WERI-Rb-1 (cell line): ENCODE results near the gene NT5C3A.

Experiments used
- DNase-seq: peaks from one replicate; pipeline ENCODE4 v3.0.0-alpha.2; 2020
- H3K27ac ChIP-seq: fragments of 250-450 bp; sonication (Bioruptor Pico); 2 replicates; pipeline ENCODE4 v1.5.1; 2020; ENCODE audit warnings: mild to moderate bottlenecking, moderate library complexity
- H3K27me3 ChIP-seq: fragments of 250-450 bp; sonication (Bioruptor Pico); 2 replicates; pipeline ENCODE4 v1.5.1; 2021; ENCODE audit warnings: mild to moderate bottlenecking, low read depth, moderate library complexity; ENCODE audit not compliant: insufficient read depth, severe bottlenecking
- H3K36me3 ChIP-seq: fragments of 250-450 bp; sonication (Bioruptor Pico); 2 replicates; pipeline ENCODE4 v1.5.1; 2020; ENCODE audit warnings: mild to moderate bottlenecking, moderate library complexity
- H3K4me3 ChIP-seq: 2 replicates; pipeline ENCODE4 v1.5.1; 2011; ENCODE audit warnings: low read depth, mild to moderate bottlenecking, control low read depth, low read length
- H3K9me3 ChIP-seq: fragments of 250-450 bp; sonication (Bioruptor Pico); 2 replicates; pipeline ENCODE4 v1.5.1; 2021; ENCODE audit warnings: mild to moderate bottlenecking, moderate library complexity; ENCODE audit not compliant: severe bottlenecking
- TF ChIP-seq, protein P1 (sequence below): IDR thresholded peaks from 2 replicates; pipeline ENCODE4 v1.5.1; 2011; ENCODE audit warnings: low read depth, mild to moderate bottlenecking, control low read depth, inconsistent platforms, low read length

The NT5C3A gene

DNA sequence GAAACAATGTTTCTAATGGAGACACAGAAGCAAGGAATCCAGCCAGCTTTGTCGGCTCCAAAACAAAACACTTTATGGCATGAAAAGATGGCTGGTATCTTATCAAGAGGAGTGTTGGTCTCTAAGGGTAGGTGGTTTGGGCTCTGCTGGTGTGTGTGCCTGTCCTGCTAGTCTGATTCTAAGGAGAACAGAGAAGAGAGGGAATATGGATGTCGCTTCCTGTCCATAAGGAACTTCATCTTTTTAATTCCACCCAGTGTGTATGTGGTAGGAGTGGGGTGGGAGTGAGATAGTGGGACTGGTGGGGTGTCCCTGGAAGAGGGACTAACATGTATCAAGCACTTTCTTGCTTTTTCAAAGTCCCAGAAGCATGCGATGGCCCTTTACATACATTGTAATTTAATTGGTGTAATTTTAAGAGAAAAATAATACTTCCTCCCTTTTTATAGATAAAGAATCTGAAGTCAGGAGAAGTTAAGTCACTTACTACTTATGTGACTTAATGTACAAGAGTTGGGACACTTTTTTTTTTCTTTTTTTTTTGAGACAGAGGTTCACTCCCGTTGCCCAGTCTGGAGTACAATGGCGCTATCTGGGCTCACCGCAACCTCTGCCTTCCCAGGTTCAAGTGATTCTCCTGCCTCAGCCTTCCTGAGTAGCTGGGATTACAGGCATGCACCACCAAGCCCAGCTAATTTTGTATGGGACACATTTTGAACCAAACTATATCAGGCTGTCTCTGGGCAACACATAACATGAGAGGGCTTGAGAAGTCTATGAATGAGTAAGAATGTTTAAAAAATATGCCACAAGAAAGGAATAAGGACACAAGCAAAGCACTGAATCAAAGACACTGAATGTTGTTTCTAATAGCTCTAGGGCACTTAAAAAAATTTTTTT, 18.8 kb downstream of the NT5C3A start:
- H3K36me3 ChIP-seq, result no peaks in the 10 kb centered on the region
- no peaks in the 10 kb centered on the region for H3K9me3 ChIP-seq
- no peak overlapping the region for H3K4me3 ChIP-seq
- no peak for DNase-seq
- H3K27ac ChIP-seq, result no peak overlapping the region
- no peaks in the 10 kb centered on the region for H3K27me3 ChIP-seq
- TF ChIP-seq, protein P1, sequence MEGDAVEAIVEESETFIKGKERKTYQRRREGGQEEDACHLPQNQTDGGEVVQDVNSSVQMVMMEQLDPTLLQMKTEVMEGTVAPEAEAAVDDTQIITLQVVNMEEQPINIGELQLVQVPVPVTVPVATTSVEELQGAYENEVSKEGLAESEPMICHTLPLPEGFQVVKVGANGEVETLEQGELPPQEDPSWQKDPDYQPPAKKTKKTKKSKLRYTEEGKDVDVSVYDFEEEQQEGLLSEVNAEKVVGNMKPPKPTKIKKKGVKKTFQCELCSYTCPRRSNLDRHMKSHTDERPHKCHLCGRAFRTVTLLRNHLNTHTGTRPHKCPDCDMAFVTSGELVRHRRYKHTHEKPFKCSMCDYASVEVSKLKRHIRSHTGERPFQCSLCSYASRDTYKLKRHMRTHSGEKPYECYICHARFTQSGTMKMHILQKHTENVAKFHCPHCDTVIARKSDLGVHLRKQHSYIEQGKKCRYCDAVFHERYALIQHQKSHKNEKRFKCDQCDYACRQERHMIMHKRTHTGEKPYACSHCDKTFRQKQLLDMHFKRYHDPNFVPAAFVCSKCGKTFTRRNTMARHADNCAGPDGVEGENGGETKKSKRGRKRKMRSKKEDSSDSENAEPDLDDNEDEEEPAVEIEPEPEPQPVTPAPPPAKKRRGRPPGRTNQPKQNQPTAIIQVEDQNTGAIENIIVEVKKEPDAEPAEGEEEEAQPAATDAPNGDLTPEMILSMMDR, result no peak

DNA sequence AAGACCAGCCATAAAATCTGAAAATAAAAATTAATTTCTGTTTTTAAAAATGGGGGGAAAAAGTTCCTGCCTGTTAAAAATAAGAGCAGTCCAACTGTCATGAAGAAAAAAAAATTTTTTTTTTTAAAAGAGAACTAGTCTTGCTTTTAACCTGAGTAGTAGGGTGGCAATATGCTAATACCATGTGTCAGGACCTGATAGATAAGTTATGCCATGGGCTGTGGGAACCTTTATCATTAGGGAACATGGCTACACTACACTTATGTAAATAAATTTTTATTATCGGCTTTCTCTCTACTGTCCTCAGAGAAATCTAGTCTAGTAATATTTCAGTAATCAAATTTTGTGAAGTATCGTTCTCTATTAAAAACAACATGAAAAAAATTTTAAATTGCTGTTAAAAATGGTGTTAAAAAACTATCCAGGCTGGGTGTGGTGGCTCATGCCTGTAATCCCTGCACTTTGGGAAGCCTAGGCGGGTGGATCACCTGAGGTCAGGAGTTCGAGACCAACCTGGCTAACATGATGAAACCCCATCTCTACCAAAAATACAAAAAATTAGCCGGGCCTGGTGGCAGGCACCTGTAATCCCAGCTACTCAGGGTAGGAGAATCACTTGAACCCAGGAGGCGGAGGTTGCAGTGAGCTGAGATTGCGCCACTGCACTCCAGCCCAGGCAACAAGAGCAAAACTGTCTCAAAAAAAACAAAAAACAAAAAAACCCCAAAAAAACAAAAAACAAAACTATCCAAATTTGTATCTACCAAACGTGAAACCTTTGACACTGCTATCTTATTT, 20.7 kb downstream of the NT5C3A start:
- H3K27me3 ChIP-seq, result no peaks in the 10 kb centered on the region
- H3K36me3 ChIP-seq, result no peaks in the 10 kb centered on the region
- no peak overlapping the region for H3K4me3 ChIP-seq
- no peaks in the 10 kb centered on the region for H3K9me3 ChIP-seq
- H3K27ac ChIP-seq, result no peak overlapping the region
- TF ChIP-seq, protein P1, result no peak
- no peak for DNase-seq

DNA sequence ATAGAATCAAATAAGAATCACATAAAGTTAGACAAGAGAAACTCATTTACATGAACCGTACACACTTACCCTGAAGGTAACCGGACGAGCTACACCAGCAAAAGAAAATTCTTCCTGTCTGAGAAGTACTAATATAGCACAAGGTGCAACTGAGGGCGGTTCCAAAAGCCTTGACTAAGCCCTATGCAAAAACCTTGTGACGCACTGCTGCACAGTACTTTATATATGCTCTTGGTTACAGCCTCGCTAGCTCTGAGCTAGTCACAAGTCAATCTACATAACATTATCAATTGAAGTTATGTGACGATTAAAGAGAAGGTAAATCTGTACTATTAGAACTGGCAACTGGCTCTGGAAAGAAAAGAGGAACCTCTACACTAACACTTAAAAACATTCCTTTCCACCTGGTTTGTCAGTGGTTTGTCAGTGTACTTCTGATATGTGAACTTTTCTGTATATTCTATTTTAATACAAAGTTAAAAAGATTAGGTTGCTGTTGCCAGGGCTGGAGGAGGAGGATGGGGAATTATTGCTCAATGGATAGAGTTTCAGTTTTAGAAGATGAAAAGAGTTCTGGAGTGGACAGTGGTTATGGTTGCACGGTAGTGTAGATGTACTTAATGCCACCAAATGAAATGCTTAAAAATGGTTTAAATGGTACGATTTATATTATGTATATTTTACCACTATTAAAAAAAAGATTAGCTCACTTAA, 21.6 kb downstream of the NT5C3A start:
- H3K27ac ChIP-seq, result no peak overlapping the region
- no peaks in the 10 kb centered on the region for H3K36me3 ChIP-seq
- H3K4me3 ChIP-seq, result no peak overlapping the region
- H3K27me3 ChIP-seq, result no peaks in the 10 kb centered on the region
- TF ChIP-seq, protein P1, result no peak
- DNase-seq, result no peak
- H3K9me3 ChIP-seq, result no peaks in the 10 kb centered on the region

DNA sequence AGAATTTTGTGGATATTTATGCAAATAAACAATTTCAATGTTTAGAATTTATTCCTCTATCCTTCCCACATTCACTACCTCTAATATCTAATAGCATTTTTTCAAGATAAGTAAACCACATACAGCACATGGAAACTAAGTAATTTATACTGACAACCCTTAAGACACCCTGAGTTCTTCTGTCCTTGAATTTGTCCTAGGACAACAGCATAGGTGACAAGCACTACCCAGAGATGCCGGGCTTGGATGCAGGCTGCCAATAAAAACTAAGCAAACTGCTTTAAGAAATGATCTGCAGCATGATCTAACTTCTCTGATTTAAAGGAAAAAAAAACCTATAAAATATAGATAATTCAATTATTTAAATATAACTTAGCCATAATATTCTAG, 22.7 kb downstream of the NT5C3A start:
- no peak for DNase-seq
- Histone ChIP-seq H3K36me3 (no peaks in the 10 kb centered on the region), H3K4me3 (no peak overlapping the region), H3K9me3 (no peaks in the 10 kb centered on the region), H3K27ac (no peak overlapping the region), H3K27me3 (no peaks in the 10 kb centered on the region)
- TF ChIP-seq, protein P1, result no peak

DNA sequence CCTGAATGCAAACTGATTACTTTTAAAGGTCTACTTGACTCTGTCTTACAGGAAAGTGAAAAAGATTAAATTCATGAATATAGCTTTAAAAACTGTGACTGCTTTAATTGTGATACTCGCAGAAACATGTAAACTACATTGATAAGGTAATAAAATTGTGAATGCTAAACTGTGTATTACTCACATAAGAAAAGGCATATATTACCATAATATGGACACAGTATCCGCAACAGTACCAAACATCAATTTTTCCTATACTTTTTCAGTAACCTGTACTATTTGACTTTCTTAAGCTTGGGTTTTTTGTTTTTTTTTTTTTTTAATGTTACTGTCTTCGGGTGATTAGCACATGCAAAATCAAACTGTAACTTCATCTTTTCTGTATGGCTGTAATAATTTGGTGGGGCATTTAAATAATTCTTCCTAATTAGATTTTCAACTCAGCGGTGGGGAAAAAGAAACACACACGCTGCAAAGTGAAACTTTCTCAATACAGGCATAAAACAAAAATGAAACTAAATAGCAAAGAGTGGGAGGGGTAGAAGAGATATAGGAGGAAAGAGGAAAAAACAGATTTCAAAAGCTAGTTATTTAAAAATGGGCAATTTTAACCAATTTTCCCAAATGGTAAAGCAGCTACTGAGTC, 23.2 kb downstream of the NT5C3A start:
- Histone ChIP-seq H3K27ac (no peak overlapping the region), H3K27me3 (no peaks in the 10 kb centered on the region), H3K36me3 (no peaks in the 10 kb centered on the region; the same call in 1 of the 2 replicates), H3K4me3 (no peak overlapping the region), H3K9me3 (no peaks in the 10 kb centered on the region)
- TF ChIP-seq, protein P1, result no peak
- no peak for DNase-seq
